ENCODE measurements around the gene KLC4. TPM values are rescaled to one million over a fixed set of nuclear protein-coding genes. Genes with fewer than 3 reads are reported as not detected.

KLC4 gene
- 11.4 and 15.2 TPM in 2 replicates for total RNA-seq

GRCh38 chr6:43059168-43060033 lies at the start of gene KLC4, which contains the start of gene MRPL2:
KLC4 (plus strand) TSS chr6:43059631; CDS start chr6:43061336, 1,705 bp downstream.
MRPL2 (minus strand) TSS chr6:43059434; CDS start chr6:43059381, 53 bp downstream.

GRCh38 chr6:43013843-43014433 lies 45.5 kb upstream of the KLC4 start, which contains the start of the genes KLHDC3 and MEA1:
KLHDC3 (plus strand) TSS chr6:43014249; CDS start chr6:43017193, 2,944 bp downstream.
MEA1 (minus strand) TSS chr6:43013946; CDS start chr6:43013813, 133 bp downstream.

DNA sequence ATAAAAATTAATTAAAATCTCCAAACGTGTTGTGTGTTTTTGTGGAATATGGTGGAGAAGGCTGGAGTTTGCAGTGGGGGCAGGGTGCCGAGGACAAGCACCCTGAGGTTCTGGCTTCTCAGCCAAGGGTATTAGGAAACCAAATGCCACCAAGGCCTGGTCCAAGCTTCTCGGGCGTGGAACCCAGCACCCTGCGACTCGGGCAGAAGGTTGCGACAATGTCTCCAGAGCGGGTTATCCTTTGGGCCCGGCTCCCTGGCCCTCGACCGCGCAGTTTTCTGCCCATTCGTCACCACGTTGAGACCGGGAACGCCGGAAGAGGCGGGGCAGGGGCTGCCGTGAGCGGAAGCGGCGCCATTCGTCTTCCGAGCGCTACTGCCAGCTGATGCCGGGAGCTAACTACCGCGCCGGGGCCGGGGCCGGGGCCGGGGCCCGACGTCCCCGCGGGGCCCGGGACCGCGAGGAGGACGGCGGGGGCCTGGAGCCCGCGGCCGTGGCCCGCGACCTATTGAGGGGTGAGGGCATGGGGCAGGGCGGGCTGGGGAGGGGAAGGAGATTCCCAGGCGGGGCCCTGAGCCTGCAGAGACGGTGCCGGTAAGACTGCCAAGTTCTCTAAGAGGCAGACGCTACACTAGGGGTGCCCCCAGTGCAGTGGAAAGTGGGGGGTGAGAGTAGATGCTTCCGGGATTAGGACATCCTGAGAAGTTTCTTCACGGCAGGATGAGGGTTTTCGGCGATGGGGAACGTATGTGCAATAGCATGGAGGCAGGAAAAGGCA lies 38.0 kb upstream of the KLC4 start, which contains the start of gene RRP36:
RRP36 (plus strand) TSS at position 354 of the 778 bp plus-strand sequence; CDS start at position 386, 32 bp downstream.

DNA sequence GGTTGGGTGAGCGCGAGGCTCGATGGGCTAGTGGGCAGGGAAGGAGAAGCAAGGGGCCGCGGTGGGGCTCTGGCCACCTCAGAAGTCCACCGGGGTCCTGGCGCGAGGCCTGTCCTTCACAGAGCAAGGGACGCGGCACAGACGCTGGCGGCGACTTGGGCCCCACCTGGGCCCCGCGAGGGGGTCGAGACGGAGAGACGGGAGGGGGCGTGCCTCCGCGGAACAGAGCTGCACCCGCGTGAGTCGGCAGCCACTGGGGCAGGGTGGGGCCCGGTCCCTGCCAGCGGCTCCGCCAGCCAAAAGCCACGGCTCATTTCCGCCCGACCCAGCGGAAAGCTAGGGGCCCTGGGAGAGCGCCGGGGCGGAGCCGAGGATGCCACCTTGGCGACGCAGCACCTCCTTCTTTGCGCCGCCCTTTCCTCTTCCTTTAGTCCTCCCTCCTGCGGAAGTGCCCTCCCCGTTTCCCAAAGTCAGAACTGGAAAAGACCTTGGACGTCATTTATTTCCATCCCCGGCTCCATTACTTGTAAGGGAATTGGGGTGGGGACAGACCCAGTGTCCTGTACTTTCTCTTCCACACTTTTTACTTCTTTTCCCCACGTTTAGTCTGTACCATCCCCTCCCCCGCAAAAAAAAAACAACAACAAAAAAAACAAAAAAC lies 5.8 kb upstream of the KLC4 start, which contains the start of gene CUL7:
CUL7 (minus strand) TSS at position 307 of the 661 bp plus-strand sequence. CDS start 1,063 bp downstream, outside the sequence.

DNA sequence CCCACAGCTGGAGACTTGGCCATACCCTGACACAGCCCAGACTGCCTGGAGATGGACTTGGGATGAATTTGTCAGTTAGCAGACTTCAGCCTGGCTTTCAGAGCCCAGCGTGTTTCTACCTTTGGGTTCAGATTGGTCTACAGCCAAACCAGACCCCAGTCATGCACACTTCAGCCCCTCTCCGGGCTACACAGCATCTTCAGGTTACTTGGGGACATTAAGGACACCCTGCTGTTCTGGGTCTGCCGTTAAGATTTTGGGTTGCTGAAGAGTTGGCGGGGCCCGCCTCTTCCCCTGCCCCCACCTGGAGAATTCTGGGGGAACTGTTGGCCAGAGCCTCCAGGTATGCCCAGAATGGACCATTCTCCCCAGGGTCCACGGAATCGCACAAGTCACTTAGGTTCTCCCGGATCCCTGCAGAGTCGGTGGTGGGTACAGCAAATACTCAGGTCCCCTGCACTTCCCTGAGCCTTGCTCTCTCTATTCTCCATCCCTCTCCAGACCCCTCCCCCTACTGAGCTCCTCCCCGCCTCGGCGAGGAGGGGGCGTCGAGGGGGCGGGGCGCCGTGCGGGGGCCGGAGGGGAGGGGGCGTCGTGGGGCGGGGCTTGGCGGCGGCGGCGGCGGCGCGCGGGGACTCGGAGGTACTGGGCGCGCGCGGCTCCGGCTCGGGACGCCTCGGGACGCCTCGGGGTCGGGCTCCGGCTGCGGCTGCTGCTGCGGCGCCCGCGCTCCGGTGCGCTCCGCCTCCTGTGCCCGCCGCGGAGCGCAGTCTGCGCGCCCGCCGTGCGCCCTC lies 16.4 kb downstream of the KLC4 start, which contains the start of gene PTK7:
PTK7 (plus strand) TSS at position 645 of the 794 bp plus-strand sequence. CDS start 175 bp downstream, outside the sequence.

Other genes starting within 250 kb of the KLC4 start
- gene RPL7L1, start 180.0 kb upstream of the KLC4 start, total RNA-seq, result 78.2 and 79.4 TPM in 2 replicates
- gene PTCRA, start 143.6 kb upstream of the KLC4 start, total RNA-seq, result 0.12 TPM in 1 of 2 replicates, not detected in the other
- gene CNPY3, start 130.2 kb upstream of the KLC4 start, total RNA-seq, result 25.8 and 31.8 TPM in 2 replicates
- 0.19 TPM in 1 of 2 replicates, not detected in the other for gene GNMT, start 98.9 kb upstream of the KLC4 start, total RNA-seq
- gene PEX6, start 80.5 kb upstream of the KLC4 start, total RNA-seq, result 24.0 and 35.3 TPM in 2 replicates
- 37.7 and 40.0 TPM in 2 replicates for gene PPP2R5D, start 75.1 kb upstream of the KLC4 start, total RNA-seq
- 81.7 and 91.8 TPM in 2 replicates for gene MEA1, start 45.7 kb upstream of the KLC4 start, total RNA-seq
- 78.5 and 82.6 TPM in 2 replicates for gene KLHDC3, start 45.4 kb upstream of the KLC4 start, total RNA-seq
- 100.0 and 110 TPM in 2 replicates for gene RRP36, start 38.0 kb upstream of the KLC4 start, total RNA-seq
- gene CUL7, start 5.8 kb upstream of the KLC4 start, total RNA-seq, result 28.1 and 36.9 TPM in 2 replicates
- 15.3 and 16.6 TPM in 2 replicates for gene MRPL2, start 197 bp upstream of the KLC4 start, total RNA-seq
- 13.2 and 13.7 TPM in 2 replicates for gene PTK7, start 16.7 kb downstream of the KLC4 start, total RNA-seq
- 14.5 and 15.7 TPM in 2 replicates for gene SRF, start 111.6 kb downstream of the KLC4 start, total RNA-seq
- gene CUL9, start 122.6 kb downstream of the KLC4 start, total RNA-seq, result 21.3 and 23.7 TPM in 2 replicates
- gene DNPH1, start 169.8 kb downstream of the KLC4 start, total RNA-seq, result 42.3 and 45.3 TPM in 2 replicates
- gene TTBK1, start 183.8 kb downstream of the KLC4 start, total RNA-seq, result under 0.01 TPM in 2 replicates
- gene SLC22A7, start 238.6 kb downstream of the KLC4 start, total RNA-seq, result not detected in 2 replicates
- 0.13 and 0.19 TPM in 2 replicates for gene CRIP3, start 249.2 kb downstream of the KLC4 start, total RNA-seq